CD4-positive, alpha-beta T cell treated with Interferon gamma for 1 hour (primary cell): ENCODE results near the gene PYGL.
A peak's percentile ranks its signal among the peaks of the same experiment; 100 is the strongest.
"Not testable (repeated sequence)": the region's sequence is repeated elsewhere in the genome, so short reads cannot be mapped to it uniquely, and the experiment has no call there.

Experiments used
- DNase-seq: peaks from one replicate; pipeline ENCODE4 v3.0.0-alpha.2; 2020

Gene PYGL

DNA sequence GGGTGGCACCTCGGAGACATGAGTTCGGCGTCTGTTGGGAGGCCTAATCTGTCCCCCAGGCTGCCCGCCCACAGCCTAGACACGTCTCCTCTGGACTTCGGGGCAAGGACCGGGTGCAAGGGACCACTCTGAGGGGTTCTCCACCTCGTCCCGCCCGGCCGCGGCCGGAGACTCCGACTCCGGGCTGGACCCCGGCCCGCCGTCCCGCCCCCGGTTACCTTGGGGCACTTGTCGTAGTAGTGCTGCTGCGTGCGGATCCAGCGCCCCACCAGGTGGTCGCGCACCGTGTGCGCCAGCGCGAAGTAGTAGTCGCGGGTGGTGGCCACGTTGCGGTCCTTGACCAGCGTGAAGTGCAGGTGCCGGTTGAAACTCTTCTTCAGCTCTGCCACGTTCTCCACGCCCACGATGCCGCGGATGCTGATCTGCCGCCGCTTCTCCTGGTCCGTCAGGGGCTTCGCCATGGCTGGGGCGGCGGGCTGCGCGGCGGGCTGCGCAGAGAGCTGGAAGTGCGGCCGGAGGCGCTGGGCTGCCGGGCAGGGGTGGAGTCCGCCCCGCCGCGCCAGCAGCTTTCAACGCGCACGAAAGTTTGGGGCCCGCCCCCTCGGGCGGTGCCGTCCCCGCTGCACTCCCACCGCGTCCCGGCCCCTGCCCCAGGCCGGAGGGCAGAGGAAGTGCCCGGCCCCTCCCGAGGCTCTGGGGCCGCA, at the start of gene PYGL:
TSS of gene PYGL (minus strand) at position 541 of the 704 bp plus-strand sequence. CDS start at position 461, 80 bp downstream.
- DNase-seq: peak; percentile 31

DNA sequence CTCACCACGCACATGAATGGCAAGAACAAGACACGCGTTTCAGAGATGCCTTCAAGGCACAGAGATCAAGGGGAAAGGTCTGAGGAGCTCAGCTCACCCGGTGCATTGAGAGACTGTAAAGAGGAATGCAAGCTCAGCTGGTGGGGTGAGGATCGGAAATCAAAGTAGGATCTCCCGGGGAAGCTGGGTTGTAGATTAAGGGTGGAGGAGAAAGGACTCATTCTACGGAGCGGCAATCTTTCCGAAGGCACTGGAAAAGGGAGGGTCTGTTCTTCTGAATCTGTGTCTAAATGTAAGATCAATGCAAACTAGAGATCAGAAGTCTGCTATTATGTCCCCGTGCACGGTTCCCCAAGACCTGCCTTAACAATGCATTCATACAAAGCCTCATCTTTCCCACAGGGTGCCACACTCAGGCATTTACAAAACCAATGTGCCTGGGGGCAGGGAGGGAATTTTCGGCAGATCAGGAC, 41.6 kb upstream of the PYGL start:
- DNase-seq: no peak

DNA sequence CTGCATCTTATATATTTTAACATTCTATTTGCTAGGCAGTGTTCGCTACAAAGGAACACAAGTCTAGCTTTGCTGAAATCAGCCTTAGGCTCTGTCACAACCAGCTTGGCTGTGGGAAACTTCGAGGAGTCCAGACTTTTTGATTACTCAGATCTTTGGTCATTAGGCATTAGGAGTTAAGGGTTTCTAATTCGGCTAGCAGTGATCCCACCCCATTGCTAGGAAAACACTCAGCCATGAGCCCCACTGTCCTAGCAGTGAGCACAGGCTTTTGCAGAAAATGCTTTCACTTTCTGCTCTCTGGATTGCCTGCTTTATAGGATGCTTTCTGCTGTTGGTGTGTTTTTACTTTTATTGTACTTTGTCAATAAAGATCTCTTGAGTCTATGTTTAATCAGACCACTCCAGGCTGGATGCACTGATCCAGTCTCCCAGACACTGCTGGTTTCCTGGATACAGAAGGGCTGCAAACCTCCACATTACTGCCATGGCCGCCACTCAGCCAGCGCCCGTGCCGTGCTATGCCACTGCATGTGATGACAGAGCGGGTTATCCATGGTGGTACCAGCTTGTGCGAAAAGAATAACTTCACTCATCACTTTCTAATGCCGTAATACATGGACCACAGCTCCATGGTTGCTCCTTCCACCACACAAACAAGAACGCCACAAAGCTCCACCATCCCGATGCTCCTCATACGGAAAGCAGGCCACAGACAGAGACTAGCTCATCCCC, 41.0 kb upstream of the PYGL start:
- no peak for DNase-seq

DNA sequence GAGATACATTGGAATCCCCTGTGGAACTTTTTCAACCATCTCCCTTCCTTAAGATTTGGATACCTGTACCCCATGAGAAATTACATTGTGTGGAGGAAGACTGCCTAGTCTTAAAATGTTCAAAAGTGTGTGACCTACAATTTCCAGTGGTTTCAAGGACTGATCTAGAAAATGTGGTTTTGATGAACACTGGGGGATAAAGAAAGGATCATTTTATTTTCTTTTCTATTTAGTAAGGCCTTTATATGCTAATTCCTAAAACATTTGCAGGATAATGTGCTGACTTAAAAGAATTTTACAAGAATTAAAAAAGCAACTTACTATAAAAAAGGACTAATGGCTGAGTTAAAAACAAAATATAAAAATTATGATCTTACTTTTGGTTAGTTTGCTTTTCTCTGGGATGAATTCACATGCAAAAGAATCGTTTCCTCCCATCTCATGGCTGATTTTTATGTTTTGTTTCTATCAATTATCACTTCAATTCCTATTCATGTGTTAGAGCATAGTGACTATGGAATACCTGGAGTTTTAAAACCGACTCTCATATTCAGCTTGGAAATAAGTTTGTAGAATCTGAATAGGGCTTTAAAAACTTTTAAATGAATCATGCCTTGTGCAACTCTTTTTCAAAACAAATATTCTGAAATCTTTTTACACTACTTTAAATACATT, 39.9 kb upstream of the PYGL start:
- no peak for DNase-seq

DNA sequence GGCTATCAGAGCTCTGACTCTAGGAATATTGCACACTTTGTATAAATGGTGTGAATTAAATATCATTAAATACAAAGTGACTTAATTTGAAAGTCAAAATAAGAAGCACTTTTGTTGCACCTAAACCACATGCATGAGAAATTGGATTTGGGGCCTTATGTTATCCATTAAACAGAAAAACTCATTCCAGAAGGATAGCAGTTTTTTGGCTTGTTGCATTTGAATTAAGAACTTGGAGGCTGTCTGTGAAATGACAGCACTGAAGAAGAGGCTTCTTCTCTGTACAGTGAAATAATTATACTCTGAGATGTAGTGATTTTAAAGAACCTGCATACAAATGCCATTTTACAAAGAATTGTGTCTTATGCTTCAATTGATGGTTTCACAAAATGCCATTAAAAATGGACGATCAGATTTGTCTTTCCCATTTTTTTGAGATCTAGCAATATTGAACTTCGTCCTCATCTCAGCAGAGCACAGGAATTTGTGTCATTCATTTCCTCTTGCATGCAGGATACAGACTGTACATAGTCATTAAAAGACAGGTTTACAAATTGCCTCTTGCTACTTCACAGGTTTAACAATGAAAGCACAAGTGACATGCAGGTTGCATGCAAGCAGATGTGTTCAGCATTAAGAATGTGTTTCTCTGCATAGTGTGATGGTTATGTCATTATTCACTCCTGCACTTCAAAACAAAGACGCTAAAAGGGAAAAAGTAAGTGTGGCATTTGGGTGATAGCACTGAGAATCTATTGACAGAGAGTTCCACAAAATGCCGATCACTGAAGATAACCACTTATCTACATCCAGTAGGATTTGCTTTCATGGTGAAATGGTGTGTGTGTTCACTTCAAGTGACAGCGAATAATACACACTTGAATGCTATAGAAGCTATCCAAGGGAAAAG, 35.9 kb upstream of the PYGL start:
- DNase-seq: no peak

DNA sequence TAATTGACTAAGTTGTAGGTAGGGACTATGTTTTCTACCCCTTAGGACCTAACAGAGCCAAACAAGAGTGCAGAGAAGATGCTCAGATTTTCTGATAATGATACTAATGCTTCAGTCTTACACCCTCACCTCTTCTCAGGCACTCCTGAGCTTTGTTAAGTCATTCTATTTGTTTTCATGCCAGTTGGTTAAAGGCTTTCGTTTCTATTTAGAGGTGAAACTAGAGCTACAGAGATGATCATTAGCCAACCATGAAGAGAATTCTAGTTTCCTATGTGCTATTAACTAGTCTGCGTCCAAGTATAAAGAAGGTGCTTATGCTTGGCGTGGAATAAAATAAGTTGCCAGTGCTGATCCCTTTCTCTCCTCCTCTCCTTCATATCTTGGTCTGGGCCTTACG, 34.6 kb upstream of the PYGL start:
- no peak for DNase-seq

DNA sequence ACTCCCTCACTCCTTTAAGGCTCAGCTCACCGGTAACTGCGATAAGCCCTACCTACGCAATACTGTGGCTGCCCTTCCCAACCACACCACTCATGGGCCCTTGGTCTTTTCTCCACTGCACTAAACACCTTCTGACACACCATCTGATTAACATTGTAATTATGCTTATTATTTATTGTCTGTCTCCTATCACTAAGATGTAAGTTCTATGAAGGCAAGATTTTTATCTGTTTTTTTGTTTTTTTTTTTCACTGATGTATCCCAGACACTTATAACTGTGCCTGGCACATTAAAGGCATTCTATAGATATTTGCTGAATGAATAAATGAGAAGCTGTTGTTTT, 34.2 kb upstream of the PYGL start:
- DNase-seq: no peak

DNA sequence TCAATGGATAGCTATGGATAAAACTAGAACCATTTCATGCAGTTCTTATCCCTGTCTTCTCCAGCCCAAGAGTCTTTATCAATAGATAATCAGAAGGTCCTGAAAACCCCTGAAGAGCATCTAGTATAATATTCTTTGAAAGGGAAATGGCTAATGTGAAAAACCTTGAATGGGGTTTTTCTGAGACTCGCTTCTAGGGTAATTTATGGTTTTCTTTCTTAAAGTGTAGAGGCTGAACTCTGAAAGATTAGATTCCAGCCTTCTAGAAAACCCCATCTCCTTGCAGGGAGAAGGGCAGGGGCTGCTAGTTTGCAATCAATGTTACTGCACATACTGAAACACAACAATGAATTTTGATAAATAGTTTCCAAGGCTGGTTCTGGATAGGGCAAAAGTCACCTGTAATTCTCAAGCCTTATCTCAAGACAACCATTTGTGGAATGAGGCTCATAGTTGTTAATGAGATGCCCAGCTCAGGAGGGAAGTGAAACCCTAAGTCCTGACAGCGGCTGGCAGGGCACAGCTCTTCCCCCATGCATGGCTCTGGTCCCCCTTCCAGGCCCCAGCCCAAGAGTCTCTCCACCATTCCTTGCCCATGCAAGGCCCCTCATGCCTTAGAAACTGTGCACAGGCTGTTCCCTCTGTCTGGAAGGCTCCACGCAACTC, 33.7 kb upstream of the PYGL start:
- no peak for DNase-seq

DNA sequence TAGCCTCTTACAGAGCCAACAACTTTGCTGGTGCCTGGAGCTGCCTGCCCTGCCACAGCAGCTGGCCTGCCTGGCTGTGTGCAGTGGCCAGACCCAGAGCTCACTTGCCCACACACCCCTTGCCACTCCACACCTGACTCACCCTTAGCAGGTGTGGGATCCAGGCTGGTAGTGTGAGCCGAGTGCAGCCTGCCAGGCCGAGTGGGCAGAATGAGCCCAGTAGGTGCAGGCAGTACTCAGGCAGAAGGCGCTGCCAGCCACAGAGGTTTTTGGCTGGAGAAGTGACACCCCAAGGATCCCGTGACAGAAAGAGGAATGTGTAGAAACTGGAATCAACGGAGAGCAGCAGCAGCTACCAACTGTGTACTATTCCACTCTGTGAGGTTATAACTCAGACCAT, 29.8 kb upstream of the PYGL start:
- no peak for DNase-seq

DNA sequence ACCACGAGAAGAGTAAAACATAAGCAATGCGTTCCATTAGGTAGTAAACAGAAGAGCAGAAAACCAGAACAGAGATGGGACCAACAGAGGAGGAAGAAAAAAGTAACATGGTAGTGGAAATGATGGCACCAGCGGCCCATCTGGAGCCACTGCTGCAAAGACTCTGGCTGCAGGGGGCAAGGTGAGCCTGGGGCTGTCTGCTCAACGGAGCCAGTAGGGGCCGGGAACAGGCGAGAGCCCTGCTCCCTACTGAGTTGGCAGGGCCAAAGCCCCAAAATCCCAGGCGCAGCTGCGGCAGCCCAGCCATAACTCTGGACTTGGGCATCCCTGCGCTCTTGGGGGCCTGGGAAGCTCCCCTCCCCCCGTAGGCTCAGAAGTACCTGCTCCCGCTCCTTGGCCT, 28.5 kb upstream of the PYGL start:
- DNase-seq: no peak

DNA sequence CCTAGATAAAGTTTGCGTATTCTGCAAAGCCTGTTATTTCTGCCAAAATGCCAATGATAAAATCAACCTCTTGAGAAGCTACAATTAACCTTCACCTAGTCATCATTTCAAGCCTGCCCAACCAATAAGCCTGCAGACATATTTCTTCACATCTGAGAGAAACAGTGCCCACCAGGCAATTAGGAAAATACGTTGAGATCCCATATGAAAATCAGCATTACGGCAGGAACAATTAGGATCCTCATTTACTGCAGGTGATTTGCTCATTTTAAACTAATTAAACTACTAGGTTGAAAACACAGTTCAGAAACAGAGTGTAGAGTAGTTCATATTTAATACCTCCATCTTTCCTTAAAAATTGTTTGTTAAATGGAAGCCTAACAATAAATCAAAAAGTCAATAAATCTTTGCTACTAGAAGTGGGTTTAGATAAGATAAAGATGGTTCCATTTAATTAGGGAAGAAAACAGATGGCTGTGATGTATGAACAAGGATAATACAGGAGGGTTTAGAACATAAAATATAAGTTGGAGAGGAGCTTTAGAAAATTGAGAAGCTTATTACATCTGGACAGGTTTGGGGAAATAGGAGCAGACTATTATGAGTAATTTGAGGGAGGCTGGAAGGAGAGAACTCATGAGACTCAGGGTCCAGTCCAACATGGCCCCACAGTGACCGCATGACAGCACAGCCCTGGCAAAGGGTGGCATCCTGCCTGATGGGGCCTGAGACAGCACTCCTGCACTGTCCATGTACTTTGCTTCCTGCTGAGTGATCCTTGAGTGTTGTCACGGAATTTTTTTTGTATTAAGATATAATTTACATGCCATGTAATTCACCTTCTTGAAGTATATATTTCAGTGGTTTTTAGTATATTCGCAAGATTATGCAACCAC, 26.9 kb upstream of the PYGL start:
- DNase-seq: no peak

DNA sequence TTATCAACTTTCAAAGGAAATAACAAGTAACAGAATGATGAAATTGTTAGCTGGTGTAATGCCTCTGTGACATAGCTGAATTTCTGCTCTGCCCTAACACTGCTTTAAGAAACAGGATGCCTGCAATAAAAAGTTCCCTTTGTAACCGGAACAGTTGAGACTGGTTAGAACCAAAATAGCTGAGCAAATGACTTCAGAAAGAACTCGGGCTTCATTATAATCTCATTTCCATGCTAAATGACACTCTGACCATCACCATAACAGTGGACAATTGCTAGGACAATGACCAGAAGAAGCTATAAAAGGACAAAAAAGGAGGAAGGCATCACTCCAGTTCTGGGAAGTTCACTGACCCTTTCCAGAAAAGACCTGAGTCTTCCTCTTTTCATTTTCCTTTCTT, 23.5 kb upstream of the PYGL start:
- no peak for DNase-seq

DNA sequence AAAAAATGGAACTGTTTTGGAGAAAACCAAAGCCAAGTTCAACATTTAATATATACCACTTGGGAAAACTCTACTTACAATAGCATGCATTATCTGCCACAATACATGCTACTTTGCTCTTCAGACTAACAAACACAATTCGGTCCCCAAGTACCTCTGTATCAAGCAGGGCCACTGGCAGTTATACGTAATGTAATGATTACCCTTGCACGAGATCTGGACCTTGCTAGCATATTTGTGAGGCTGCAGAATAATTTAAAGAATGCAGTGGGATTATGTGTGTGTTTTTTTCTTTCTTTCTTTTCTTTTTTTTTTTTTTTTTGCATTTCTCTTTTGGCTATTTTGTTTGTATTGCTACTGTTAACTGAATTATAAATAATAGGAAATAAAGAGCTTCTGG, 22.8 kb upstream of the PYGL start:
- no peak for DNase-seq

DNA sequence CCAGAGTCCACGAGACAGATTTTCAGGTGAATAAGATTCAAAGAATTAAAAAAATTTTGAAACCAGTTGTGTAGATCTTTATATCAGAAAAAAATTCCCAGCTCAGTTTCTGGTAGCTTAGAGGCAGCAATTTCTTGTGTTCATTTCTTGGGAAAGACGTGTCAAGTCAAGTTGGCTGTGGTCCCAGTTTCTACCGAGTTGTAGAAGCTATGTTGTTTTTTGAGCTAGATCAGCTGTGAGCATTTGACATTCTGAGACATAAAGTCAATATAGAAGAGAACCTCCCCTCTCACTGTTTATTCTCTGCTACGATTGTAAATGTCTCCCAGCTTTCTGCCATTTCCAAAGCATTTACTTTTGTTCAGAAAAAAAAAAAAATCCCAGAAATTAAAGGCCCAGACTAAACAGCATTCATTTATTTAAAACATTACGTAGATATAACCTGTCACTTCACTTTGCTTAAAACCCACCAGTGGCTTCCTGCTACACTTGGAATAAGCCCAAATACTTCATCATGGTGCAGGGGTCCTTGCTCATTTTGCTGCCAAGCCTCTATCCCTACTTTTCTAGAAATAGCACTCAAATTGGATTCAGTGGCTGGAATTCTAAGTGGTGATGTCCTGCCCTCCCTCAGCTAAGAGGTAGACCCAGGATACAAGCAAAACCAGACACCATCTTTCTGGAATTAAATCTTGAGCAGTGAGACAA, 20.6 kb upstream of the PYGL start:
- no peak for DNase-seq

DNA sequence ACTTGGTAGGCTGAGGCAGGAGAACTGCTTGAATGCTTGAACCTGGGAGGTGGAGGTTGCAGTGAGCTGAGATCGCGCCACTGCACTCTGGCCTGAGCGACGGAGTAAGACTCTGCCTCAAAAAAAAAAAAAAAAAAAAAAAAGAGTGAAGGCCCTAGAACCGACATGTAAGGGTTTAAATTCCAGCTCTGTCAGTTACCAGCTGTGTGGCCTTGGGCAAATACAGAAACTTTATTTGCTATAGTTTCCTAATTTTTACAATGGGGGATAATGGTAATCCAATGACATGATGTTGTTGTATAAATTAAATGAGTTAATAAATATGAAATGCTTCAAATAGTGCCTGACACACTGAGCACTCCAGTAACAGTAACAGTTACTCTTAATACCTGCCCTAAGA, 19.6 kb upstream of the PYGL start:
- no peak for DNase-seq

DNA sequence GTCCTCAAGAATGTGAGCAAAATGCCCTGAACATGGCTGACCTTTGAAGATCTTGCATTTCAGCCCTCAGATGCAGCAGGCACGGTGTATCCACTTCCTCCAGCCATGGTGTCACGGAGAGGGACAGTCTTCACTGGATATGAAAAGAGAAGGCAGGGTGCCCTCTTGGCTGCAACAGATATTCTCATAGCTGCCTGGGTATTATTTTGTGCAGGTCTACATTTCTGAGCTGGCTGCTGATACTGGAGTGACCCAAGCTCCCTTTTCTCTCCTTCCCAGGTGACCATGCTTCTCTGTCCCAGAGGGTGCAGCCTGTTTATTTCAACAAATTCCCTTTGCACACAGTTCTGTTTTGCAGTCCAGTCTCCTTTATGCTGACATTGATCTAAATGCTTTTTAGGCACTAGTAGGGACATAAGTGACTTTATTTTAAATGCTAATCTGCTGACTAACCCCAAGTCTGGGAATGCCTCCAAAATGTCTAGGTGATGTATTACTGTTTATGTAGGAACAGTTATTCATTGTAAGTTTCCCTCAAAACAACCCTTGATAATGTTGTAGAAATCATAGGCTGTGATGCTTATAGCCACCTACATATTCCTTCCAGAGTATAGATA, 17.4 kb upstream of the PYGL start:
- no peak for DNase-seq

DNA sequence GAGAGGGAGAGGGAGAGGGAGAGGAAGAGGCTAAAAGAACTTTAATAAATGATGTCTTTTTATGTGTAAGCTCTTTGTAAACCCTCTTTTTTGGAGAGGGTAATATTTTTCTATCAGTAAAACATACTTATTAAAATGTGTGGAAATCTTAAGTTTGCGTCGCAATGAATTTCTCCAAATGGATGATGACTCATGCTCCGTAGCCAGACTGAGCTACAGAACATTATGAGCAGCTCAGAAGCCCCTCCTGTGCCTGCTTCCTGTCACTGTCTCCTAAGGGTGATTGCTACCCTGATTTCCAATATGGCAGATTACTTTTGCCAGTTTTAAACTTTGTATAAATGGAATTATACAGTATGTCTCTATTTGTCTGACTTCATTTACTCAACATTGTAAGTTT, 13.0 kb upstream of the PYGL start:
- DNase-seq: no peak

DNA sequence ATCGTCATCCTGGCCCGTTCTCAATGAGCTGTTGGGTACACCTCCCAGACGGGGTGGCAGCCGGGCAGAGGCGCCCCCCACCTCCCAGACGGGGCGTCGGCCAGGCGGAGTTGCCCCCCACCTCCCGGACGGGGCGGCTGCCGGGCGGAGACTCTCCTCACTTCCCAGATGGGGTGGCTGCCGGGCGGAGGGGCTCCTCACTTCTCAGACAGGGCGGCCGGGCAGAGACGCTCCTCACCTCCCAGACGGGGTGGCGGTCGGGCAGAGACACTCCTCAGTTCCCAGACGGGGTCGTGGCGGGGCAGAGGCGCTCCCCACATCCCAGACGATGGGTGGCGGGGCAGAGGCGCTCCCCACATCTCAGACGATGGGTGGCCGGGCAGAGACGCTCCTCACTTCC, 12.1 kb upstream of the PYGL start:
- not testable (repeated sequence) for DNase-seq

DNA sequence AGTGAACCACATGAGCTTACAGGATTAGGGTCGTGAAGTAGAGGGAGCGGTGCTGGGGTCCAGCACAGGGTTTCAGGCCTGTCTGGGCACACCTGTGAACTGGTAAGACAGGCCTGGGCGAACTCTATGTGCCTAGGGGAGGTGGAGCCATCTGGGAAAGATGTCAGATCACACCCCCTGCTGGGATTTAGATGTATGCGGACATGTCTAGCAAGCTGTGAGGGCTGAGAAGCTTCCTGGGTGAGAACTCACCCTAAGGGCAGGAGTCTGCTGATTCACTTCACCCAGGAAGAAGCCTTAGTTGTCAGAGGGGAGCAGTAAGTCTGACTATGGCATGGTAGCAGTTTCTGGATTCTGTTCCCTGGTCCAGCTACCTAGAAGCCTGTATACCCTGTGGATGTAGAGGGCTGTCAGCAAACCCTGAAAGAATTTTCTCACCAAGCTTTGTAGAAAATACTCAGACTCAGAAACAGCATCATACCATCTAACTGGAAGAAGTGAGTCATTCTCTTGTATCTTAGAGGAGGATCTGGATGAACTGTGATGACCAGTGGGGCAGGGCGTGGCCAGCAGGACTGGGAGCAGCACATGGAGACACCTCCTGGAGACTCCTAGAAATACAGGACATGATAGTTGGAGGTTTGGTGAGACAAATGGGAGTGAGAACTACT, 11.2 kb upstream of the PYGL start:
- peak; percentile 65 for DNase-seq
